ENCODE results near the gene DOK3. TPM values are rescaled to one million over a fixed set of nuclear protein-coding genes. Genes with fewer than 3 reads are reported as not detected.

Gene DOK3
- total RNA-seq, 4 donors from 2014 or later, result 0.89 to 7.3 (median 1.8) TPM

DNA sequence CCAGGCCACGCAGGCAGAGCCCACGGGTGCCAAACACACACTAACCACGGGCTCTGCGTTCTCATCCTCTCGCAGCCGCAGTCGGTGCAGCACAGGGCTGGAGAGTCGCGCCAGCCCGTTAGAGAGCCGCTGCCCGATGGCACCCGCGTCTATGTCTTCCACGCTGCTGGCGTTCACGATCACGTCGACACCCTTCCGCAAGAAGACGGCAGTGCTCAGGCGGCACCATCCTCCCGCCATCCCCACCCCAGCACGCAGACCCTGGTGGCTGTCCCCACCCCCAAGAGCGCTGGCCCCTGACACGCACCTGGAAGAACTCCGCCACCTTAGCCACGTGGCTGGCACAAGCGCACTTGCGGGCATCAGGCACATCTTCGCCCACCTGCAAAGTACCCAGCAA, 42.2 kb downstream of the DOK3 start:
- no peak for DNase-seq (ENCODE audit: low spot score in 2 of 2)
- no peak for TF ChIP-seq EP300 (IDR thresholded peaks at IDR 0.05)
- no peak for TF ChIP-seq POLR2AphosphoS5 (IDR thresholded peaks at IDR 0.05)
- no peak for TF ChIP-seq POLR2A (IDR thresholded peaks at IDR 0.05)
- TF ChIP-seq, protein P1, sequence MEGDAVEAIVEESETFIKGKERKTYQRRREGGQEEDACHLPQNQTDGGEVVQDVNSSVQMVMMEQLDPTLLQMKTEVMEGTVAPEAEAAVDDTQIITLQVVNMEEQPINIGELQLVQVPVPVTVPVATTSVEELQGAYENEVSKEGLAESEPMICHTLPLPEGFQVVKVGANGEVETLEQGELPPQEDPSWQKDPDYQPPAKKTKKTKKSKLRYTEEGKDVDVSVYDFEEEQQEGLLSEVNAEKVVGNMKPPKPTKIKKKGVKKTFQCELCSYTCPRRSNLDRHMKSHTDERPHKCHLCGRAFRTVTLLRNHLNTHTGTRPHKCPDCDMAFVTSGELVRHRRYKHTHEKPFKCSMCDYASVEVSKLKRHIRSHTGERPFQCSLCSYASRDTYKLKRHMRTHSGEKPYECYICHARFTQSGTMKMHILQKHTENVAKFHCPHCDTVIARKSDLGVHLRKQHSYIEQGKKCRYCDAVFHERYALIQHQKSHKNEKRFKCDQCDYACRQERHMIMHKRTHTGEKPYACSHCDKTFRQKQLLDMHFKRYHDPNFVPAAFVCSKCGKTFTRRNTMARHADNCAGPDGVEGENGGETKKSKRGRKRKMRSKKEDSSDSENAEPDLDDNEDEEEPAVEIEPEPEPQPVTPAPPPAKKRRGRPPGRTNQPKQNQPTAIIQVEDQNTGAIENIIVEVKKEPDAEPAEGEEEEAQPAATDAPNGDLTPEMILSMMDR (IDR thresholded peaks at IDR 0.05), result no peak
- Histone ChIP-seq H3K36me3 (peaks cover 30% of the 10 kb centered on the region), H3K9me3 (no peaks in the 10 kb centered on the region), H3K4me1 (peaks cover 43% of the 10 kb centered on the region), H3K4me3 (no peak overlapping the region), H3K27me3 (no peaks in the 10 kb centered on the region), H3K27ac (no peak overlapping the region)
- WGBS, result 96% methylated on average over 18 of the region's 31 CpGs

DNA sequence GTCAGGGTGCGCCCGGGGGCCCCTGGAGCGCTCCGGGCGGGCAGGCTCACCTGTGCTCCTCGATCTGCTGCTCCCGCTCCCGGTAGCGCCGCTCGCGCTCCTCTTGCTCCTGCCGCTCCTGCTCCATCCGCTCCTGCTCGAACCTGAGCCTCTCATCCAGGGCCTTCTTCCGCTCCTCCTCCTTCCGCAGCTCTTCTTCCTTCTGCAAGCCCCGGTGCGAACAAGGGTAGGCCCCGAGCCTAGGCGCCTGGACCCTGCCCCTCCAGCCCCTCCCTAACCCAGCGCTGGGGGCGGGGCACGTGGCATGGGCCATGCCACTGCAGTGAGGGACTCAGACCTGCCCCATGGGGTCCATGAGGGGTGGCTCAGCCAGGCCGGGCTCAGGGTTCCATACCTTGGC, 42.8 kb downstream of the DOK3 start:
- no peak for DNase-seq (ENCODE audit: low spot score in 2 of 2)
- peaks cover 30% of the 10 kb centered on the region for H3K36me3 ChIP-seq
- no peak overlapping the region for H3K4me3 ChIP-seq
- H3K27me3 ChIP-seq, result no peaks in the 10 kb centered on the region
- H3K9me3 ChIP-seq, result no peaks in the 10 kb centered on the region
- no peak overlapping the region for H3K27ac ChIP-seq
- WGBS, result 92% methylated on average over 25 of the region's 25 CpGs
- TF ChIP-seq, protein P1 (IDR thresholded peaks at IDR 0.05), result no peak
- TF ChIP-seq EP300 (IDR thresholded peaks at IDR 0.05), result no peak
- TF ChIP-seq POLR2AphosphoS5 (IDR thresholded peaks at IDR 0.05), result no peak
- TF ChIP-seq POLR2A (IDR thresholded peaks at IDR 0.05), result no peak
- peaks cover 38% of the 10 kb centered on the region for H3K4me1 ChIP-seq

GRCh38 chr5:177465044-177465443, 44.6 kb downstream of the DOK3 start:
- TF ChIP-seq, protein P1 (IDR thresholded peaks at IDR 0.05), result no peak
- no peaks in the 10 kb centered on the region for H3K27me3 ChIP-seq
- H3K27ac ChIP-seq, result no peak overlapping the region
- no peak overlapping the region for H3K4me3 ChIP-seq
- H3K4me1 ChIP-seq, result peaks cover 19% of the 10 kb centered on the region
- DNase-seq (ENCODE audit: low spot score in 2 of 2), result no peak
- H3K36me3 ChIP-seq, result peaks cover 32% of the 10 kb centered on the region
- WGBS, result 98% methylated on average over 11 of the region's 11 CpGs
- no peaks in the 10 kb centered on the region for H3K9me3 ChIP-seq

GRCh38 chr5:177462021-177462670, 47.5 kb downstream of the DOK3 start:
- 75% methylated on average over 22 of the region's 27 CpGs for WGBS

More at GRCh38 chr5:177462021-177462670, 47.5 kb downstream of the DOK3 start:
- Histone ChIP-seq H3K4me1 (peaks cover 1% of the 10 kb centered on the region), H3K4me3 (no peak overlapping the region), H3K36me3 (peaks cover 44% of the 10 kb centered on the region), H3K27ac (no peak overlapping the region), H3K9me3 (no peaks in the 10 kb centered on the region), H3K27me3 (no peaks in the 10 kb centered on the region)
- peak in 1 of 2 donors; percentile 76 for DNase-seq (ENCODE audit: low spot score in 2 of 2)
- TF ChIP-seq POLR2A (IDR thresholded peaks at IDR 0.05) (no peak), POLR2AphosphoS5 (IDR thresholded peaks at IDR 0.05) (no peak), EP300 (IDR thresholded peaks at IDR 0.05) (no peak)
- TF ChIP-seq, protein P1 (IDR thresholded peaks at IDR 0.05), result no peak

All from suprapubic skin (tissue), 4 donors.